Thyroid gland (tissue), 4 donors: ENCODE data around the gene NXPE3. TPM values are rescaled to one million over a fixed set of nuclear protein-coding genes. Genes with fewer than 3 reads are reported as not detected.

Experiments
- DNase-seq, 2 donors: peaks; one replicate each; pipeline ENCODE4 v3.0.0-alpha.2; 2019
- H3K27ac ChIP-seq, 3 donors: fragments of 200-600 bp; sonication (generic); 1 replicate in 2 of 3; 2 replicates in 1 of 3; pipeline ENCODE4 v1.5.1; 2016 to 2019; ENCODE audit warnings: mild to moderate bottlenecking in 1 of 3, moderate library complexity in 1 of 3
- H3K27me3 ChIP-seq: fragments of 200-600 bp; sonication (generic); one replicate; pipeline ENCODE4 v1.5.1; 2019
- H3K36me3 ChIP-seq, 2 donors: fragments of 200-600 bp; sonication (generic); one replicate each; pipeline ENCODE4 v1.5.1; 2016 to 2019
- H3K4me1 ChIP-seq, 2 donors: fragments of 200-600 bp; sonication (generic); one replicate each; pipeline ENCODE4 v1.5.1; 2017 to 2019
- H3K4me3 ChIP-seq, 3 donors: fragments of 200-600 bp; sonication (generic); replicated peaks in 1 of 3; 1 replicate in 2 of 3; 2 replicates in 1 of 3; pipeline ENCODE4 v1.5.1; 2016; ENCODE audit warnings: mild to moderate bottlenecking in 1 of 3
- H3K9me3 ChIP-seq: fragments of 200-600 bp; sonication (generic); one replicate; pipeline ENCODE4 v1.5.1; 2017
- CTCF ChIP-seq, 6 experiments: fragments of 200-600 bp in 3 of 6; fragments of 450-650 bp in 3 of 6; sonication (generic) in 3 of 6; IDR thresholded peaks; one replicate each; pipeline ENCODE4 v1.5.1; 2016 to 2019; ENCODE audit warnings: antibody characterized with exemption in 6 of 6, mild to moderate bottlenecking in 2 of 6, inconsistent platforms in 1 of 6, moderate library complexity in 1 of 6
- POLR2A ChIP-seq, 2 donors: fragments of 450-650 bp; IDR thresholded peaks; one replicate each; pipeline ENCODE4 v1.6.1; 2017; ENCODE audit warnings: antibody characterized with exemption in 2 of 2, mild to moderate bottlenecking in 2 of 2, moderate library complexity in 1 of 2
- WGBS, 2 donors: methylation state at CpG; one replicate each; pipeline ENCODE4 v1.1.5; 2017; 5-methylcytosine and 5-hydroxymethylcytosine counted together
- intact Hi-C: fragments of 100-400 bp; cut with DNase I; formaldehyde crosslinking; loops from one replicate; pipeline ENCODE4 v1.15.1; 2023
- total RNA-seq, 4 donors: library from RNA; depleted of rRNA; stranded (reverse); fragments of >200 nt; gene quantifications; one replicate each; pipeline ENCODE4 v1.2.3, GENCODE V29; 2016

NXPE3 gene
- total RNA-seq, 4 donors from 2014 or later, result 10.5 to 18.9 (median 13.2) TPM

GRCh38 chr3:101784855-101785613, 6.0 kb downstream of the NXPE3 start:
- H3K4me1 ChIP-seq, result peaks cover 1 to 8% of the 10 kb centered on the region in 2 donors
- TF ChIP-seq CTCF (IDR thresholded peaks at IDR 0.05), result no peak
- no peak for TF ChIP-seq POLR2A (IDR thresholded peaks at IDR 0.05)
- H3K4me3 ChIP-seq, result no peak overlapping the region
- intact Hi-C loops, result no loop called here
- H3K27ac ChIP-seq, result peak overlapping the region in 2 of 3 donors; percentile 12 to 41
- DNase-seq, result no peak
- 79 to 85% methylated on average over 5 of the region's 5 CpGs for WGBS, 2 donors
- no peaks in the 10 kb centered on the region for H3K27me3 ChIP-seq
- peaks cover 8 to 48% of the 10 kb centered on the region in 2 donors for H3K36me3 ChIP-seq
- no peaks in the 10 kb centered on the region for H3K9me3 ChIP-seq

- H3K27ac ChIP-seq, result no peak overlapping the region
- 94 to 97% methylated on average over 4 of the region's 4 CpGs for WGBS, 2 donors
- intact Hi-C loops, result no loop called here
- H3K4me3 ChIP-seq, result no peak overlapping the region
- peaks cover 0 to 16% of the 10 kb centered on the region in 2 donors for H3K36me3 ChIP-seq
- H3K9me3 ChIP-seq, result no peaks in the 10 kb centered on the region
- no peak for TF ChIP-seq POLR2A (IDR thresholded peaks at IDR 0.05)
- TF ChIP-seq CTCF (IDR thresholded peaks at IDR 0.05), result no peak
- no peaks in the 10 kb centered on the region for H3K27me3 ChIP-seq
- H3K4me1 ChIP-seq, result peaks cover 0 to 4% of the 10 kb centered on the region in 2 donors
- DNase-seq, result no peak
Measured at GRCh38 chr3:101791778-101792177, 12.8 kb downstream of the NXPE3 start.

GRCh38 chr3:101796077-101796680, 17.2 kb downstream of the NXPE3 start:
- Histone ChIP-seq H3K4me1 (peaks cover 0 to 4% of the 10 kb centered on the region in 2 donors), H3K36me3 (peaks cover 0 to 4% of the 10 kb centered on the region in 2 donors), H3K9me3 (no peaks in the 10 kb centered on the region), H3K4me3 (no peak overlapping the region), H3K27me3 (no peaks in the 10 kb centered on the region), H3K27ac (no peak overlapping the region)
- intact Hi-C loops, result no loop called here
- DNase-seq, result no peak
- WGBS, 2 donors, result 90 to 95% methylated on average over 3 of the region's 3 CpGs
- TF ChIP-seq POLR2A (IDR thresholded peaks at IDR 0.05) (no peak), CTCF (IDR thresholded peaks at IDR 0.05) (no peak)

GRCh38 chr3:101801174-101801573, 22.2 kb downstream of the NXPE3 start:
- intact Hi-C loops, result loop anchor here (10.0 kb wide), 1 partner anchor 734 kb away; no protein-coding TSS in a partner anchor
- TF ChIP-seq CTCF (IDR thresholded peaks at IDR 0.05), result no peak
- no peak for TF ChIP-seq POLR2A (IDR thresholded peaks at IDR 0.05)

GRCh38 chr3:101802179-101802578, 23.2 kb downstream of the NXPE3 start:
- TF ChIP-seq POLR2A (IDR thresholded peaks at IDR 0.05) (no peak), CTCF (IDR thresholded peaks at IDR 0.05) (no peak)
- H3K27ac ChIP-seq, result no peak overlapping the region
- intact Hi-C loops, result loop anchor here (10.0 kb wide), 1 partner anchor 733 kb away; no protein-coding TSS in a partner anchor
- DNase-seq, result no peak
- no peaks in the 10 kb centered on the region for H3K27me3 ChIP-seq
- no peaks in the 10 kb centered on the region for H3K9me3 ChIP-seq
- WGBS, 2 donors, result 96% methylated on average over 2 of the region's 2 CpGs
- H3K4me3 ChIP-seq, result no peak overlapping the region
- no peaks in the 10 kb centered on the region for H3K36me3 ChIP-seq
- H3K4me1 ChIP-seq, result no peaks in the 10 kb centered on the region

More at GRCh38 chr3:101801174-101801573, 22.2 kb downstream of the NXPE3 start:
- Histone ChIP-seq H3K27ac (no peak overlapping the region), H3K27me3 (no peaks in the 10 kb centered on the region), H3K4me3 (no peak overlapping the region), H3K9me3 (no peaks in the 10 kb centered on the region), H3K4me1 (no peaks in the 10 kb centered on the region), H3K36me3 (no peaks in the 10 kb centered on the region)
- WGBS, 2 donors, result 89 to 94% methylated on average over 4 of the region's 4 CpGs
- DNase-seq, result no peak
